NCI-H226 (cell line): ENCODE measurements around the gene NEBL.
A peak's percentile ranks its signal among the peaks of the same experiment; 100 is the strongest.

Experiments used
- DNase-seq: peaks from one replicate; pipeline ENCODE4 v3.0.0-alpha.2; 2015

Gene NEBL

DNA sequence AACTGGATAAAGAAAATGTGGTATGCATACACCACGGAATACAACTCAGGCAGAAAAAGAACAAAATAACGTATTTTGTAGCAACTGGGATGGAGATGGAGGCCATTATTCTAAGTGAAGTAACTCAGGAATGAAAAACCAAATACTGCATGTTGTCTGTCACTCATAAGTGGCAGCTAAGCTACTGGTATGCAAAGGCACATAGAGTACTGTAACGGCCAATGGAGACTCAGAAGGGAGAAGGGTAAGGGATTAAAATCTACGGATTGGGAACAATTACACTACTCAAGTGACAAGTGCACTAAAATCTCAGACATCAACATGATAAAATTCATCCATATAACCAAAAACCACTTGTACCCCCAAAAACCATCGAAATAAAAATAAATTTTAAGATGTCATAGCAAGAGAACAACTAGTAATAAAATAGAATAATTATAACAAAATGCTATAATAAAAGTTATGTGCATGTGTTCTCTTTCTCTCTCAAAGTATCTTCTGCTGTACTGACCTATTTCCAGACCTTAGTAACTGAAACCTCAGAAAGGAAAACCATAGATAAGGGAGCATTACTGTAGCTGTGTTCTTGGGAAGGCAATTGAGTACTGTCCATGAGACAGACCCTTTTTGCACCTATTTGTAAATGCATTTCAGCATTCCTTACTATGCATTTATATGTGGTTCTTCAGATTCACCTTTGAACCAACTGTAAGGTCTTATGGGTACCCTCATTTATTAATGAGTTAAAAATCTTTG, 6.7 kb upstream of the NEBL start:
- DNase-seq = no peak

DNA sequence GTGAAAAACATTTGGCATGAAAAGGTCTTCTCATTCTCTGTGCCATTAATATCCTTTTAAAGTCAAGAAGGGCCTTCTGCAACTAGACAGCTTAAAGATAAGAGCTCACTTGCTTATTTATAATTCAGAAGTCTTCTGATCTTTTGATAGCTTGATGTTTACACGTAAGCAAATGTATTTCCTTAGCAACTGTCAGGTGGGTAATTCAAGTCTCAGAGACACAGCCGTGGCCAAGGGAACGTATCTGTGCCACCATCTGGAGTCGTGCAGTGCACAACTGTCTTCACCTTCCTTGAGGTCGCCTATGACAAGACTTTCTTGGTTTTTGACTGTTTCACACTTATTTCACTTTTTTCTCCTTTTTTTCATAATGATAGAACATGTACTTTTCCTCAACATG, 4.0 kb upstream of the NEBL start:
- DNase-seq = no peak

DNA sequence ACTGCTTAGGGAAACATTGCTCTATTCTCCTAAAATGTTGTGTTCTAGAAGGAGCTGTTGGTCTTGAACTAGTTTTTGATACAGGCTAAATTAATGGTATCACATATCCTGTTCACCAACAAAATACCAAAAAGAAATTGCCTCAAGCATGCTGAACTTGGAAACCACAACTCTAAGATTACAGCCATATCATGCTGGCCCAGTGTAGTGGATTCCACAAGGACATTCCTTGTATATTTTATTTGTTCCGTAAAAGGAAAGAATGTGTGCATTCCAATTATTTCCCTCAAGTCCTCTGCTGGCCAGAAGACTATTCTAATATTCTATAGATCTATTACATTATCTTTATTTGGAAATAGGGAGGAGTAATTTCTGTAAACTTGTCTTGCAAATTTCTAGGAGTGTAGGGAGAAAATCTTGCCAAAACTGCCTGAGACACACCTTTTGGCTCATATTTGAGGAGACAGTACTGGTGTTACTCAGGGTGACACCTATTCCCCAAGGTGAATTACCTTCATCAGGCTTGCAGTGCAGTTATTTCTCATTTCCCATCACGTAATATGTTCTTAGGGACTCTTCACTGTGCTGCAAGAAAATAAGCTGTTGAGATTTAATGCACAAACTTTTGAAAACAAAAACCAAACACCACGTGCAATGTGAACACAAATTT, 1.9 kb upstream of the NEBL start:
- DNase-seq = peak; percentile 82

DNA sequence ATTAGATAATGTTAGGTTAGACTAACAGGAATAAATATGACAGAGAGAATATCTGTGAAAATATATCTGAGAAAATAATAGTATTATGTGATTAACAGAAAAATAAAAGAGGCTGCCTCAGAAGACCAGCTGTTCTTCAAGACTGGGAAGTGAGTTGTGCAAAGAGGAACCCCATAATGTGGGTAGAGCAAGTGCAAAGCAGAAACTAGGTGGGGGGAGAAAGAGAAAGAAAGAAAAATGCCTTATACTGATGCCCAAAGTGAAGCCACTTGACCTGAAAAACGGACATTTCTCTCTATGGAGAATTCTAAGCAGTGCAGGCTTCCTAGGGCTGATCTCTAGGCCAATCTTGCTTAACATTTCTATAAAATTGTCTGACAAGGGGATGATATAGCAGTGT, 3.8 kb downstream of the NEBL start:
- DNase-seq = no peak

DNA sequence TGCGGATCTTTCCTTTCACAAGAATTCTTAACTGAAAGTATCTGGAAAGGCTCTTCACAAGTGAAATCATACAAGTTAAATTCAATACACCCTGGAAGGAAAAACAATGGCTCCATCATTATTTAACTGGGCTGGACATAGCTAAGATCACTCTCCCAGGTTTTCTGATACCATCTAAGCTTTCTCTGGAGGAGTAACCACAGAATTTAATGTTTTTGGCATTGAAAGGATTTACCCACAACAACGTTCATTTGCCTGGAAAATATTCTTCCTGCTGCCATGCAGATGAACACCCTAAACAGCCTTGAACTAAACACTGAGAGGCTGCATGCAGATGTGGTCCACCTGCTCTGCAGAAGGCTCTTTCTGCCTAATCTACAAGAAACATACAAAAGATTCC, 4.3 kb downstream of the NEBL start:
- peak; percentile 16 for DNase-seq

DNA sequence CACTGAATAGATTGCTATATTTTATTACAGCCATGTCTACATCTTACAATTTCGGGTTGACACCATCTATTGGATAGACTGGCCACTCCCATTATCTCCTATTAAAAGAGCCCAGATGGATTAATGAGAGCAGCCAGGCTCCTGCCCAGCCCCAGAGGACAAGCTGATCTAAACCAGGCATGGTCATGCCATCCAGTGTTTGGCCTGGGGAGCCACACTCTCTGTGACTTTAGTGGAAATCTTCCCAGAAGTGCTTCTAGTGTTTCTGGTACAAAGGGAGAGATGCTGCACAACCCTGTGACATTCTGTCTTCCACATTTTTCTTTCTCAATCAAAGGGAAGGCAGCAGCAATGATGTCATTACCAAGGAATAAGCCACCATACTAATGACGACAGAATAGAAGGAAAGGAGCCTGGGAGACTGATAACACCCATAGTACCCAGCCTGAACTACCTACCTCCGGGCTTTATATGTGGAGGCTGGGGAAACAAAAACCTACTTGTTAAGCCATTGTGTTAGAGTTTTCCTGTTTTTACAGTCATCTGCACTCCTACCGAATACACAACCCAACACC, 5.0 kb downstream of the NEBL start:
- DNase-seq = no peak

DNA sequence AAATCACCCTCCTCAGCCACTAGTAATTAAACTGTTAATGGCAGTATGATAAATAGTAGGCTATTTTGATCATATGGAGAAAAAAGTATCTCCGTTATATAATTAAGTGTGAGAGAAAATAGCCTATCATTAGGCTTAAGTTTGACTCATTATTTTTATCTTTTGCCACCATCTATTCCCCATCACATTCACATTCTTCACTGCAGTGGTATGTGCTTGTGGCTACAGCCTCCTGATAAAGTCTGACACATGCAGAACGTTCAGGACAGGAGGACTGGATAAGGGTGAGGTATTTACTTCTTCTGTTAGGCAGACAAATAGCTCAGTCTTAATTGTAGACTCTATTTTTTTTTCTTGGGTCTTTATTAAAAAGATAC, 5.8 kb downstream of the NEBL start:
- DNase-seq = peak; percentile 94

DNA sequence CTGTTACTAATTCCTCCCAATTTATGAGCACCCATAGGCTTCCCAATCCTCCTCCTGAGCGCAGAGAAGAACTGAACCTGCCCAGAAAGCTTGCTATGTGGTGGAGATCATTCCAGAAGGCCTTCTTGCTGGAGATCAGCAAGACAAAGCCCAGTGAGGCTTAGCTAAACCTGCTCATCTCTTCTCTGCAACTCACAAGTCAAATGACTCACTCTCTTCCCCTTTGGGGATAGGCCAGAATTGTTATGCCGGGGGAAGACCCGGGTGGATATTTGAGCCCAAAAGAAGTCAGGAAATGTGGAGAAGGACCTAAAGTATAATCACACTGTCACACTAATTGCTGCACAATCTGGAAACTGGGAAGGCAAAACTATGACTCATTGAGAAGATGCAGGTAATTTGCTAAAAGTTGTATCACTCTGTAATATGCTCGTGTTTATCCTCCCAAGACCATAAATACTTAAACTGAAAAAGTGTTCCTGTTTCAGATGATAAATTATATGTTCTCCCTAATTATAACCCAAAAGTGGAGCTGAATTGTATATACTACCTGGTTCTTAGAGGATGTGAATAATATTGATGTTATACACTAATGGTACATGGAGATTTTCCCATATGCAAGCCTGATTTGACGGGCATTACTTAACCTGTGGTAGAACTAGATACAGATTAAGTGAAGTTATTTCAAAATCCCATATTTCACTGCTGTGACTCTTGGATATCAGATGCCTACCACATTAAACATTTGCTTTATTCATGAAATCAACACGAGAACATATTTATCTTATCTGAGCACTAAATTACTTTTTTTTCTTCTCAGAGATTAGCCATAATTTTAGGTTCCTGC, 6.4 kb downstream of the NEBL start:
- DNase-seq = peak; percentile 88

DNA sequence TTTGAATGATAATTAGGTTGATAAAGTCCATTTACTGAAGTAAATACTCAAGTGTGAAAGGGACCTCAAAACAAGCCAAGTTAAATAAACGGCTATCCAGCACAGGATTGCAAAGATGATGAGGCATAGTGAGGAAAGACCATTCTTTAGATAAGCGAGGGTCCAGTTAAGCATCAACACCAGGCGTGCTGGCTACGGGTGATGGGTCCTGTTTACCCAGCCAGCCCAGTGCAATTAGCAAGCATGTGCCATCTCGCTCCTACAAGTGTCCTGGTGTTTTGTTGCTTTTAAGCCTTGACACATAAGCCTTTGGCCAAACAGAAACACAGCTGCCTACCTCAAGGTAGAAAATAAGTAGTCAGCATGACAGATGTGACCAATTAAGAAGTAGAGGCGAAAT, 7.1 kb downstream of the NEBL start:
- DNase-seq = no peak

DNA sequence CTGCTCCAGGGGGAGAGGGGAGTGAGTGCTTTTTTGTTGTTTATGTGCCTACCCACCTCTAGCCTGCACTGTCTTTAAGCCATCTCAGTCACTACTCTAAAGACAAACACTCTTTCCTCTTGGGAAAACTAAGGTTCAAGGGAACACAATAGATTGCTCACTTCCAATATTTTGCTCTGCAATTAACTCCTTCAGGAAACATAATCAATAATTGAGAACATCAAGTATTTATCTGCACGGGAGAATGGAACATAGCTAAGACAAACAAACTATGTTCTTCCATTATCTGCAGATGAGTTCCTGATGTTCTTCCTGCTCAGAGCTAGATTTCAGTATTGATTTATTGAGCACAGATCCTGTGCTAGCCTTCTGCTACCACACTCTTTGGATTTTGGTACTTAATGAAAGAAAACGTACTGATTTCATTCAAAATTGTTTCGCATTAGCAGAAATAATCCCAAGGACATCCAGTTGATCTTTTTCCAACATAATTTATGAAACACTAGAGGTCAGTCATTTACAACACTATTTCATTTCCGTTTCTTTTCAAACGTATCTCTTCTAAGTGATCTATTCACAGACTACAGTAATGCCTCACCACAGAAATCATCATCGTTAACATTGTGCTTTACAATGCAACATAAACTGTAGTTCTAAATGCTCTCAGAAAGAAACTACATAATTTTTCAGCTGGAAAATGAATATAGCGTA, 8.3 kb downstream of the NEBL start:
- no peak for DNase-seq

DNA sequence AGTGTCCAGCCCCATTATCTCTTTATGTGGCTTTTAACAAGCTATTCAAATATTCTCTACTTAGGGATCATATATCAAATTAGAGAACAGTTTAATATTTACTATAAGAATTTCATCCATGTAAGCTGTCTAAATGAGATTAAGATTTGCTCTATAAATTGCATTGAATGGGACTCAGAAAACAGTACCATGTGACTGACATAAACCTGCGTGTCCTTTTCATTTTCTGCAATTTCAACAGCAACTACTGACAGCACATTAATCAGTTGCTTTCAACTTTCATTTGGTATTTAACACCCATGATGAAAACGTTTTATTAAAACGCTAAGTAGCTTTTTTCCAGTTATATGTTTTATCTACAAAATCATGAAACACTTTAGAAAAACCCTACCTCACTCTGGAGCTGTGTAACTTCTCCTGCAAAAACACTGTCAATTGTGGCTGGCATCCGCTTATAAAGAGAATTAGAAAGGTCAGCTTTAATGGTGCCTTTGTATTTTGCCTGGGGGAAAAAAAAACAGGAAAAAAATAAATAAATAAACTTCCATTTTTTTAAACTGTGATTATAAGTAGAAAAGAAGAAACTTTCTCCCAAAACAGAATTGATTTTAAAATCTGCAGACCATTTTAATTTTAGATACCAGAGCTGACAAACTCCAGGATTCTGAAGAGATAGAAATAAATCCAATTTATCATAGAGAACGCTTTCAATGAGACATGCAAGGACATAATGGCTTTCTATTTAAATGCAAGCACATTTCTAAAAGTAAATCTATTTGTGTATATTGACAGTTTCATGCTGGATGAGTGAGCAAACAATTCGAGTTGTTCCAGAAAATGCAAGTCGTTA, 9.2 kb downstream of the NEBL start:
- no peak for DNase-seq

DNA sequence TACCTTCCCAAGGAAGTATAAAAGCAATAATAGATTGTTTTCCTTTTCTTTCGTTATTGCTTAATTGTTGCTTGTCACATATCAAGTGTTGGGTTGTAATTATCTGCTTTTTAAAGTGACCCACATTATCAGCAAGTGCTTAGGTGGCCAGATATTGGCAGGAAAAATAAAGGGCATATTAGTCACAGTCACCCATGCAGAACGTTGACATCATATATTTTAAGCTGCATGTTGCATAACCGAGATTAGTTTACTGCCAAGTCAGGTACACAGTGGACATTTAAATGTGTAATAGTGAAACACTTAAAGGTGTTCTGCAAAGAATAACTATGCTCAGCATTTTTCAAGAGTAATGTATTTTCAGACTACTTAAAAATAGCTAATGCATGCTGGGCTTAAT, 11.4 kb downstream of the NEBL start:
- DNase-seq = no peak

DNA sequence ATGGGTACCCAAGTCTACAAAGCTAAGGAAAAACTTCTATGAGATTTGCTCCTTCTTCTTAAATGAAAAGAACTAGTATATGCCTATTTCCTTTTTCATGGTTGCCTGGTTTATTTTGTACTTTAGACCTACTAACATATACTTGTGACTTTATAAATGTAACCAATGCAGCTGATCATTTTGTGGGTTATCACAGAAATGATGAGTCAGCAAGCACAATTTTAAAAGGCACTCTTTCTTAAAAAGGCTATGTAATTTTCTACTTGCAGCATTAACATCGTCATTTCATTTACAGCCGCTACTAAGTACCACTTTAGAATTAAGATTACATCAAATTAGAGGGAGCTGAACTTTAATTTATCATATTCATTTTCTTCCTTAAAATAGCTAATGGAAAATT, 13.6 kb downstream of the NEBL start:
- no peak for DNase-seq

DNA sequence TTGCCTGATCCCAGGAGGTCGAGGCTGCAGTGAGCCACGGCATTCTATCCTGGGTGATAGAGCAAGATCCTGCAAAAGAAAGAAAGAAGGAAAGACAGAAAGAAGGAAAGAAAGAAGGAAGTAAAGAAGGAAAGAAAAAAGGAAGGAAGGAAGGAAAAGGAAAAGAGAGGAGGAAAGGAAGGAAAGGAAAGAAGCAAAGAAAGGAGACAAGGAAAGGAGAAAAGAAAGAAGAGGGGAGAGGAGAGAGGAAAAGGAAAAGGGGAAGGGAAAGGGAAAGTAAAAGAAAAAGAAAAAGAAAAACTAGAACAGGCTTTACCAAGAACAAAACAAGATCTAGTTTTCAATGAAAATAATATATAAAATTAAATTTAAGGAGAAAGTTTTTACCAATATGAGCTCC, 15.0 kb downstream of the NEBL start:
- no peak for DNase-seq

DNA sequence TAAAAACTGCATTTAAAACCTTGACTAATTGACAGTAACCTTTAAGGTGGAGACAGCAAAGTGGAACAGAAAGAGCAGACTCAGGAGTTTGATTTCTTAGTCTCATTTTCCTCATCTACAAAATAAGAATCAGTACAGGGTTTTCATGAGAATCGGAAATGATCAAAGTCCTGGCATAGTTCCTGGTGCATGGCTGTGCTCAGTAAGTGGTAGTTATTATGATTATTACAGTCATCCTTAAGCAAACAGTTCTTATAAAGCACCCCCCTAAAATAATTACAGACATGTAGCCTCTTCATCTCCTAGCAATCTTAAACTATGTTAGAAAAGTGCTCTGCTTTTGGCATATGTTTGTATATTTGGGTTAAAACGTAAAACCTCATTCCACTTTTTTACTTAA, 18.0 kb downstream of the NEBL start:
- no peak for DNase-seq

DNA sequence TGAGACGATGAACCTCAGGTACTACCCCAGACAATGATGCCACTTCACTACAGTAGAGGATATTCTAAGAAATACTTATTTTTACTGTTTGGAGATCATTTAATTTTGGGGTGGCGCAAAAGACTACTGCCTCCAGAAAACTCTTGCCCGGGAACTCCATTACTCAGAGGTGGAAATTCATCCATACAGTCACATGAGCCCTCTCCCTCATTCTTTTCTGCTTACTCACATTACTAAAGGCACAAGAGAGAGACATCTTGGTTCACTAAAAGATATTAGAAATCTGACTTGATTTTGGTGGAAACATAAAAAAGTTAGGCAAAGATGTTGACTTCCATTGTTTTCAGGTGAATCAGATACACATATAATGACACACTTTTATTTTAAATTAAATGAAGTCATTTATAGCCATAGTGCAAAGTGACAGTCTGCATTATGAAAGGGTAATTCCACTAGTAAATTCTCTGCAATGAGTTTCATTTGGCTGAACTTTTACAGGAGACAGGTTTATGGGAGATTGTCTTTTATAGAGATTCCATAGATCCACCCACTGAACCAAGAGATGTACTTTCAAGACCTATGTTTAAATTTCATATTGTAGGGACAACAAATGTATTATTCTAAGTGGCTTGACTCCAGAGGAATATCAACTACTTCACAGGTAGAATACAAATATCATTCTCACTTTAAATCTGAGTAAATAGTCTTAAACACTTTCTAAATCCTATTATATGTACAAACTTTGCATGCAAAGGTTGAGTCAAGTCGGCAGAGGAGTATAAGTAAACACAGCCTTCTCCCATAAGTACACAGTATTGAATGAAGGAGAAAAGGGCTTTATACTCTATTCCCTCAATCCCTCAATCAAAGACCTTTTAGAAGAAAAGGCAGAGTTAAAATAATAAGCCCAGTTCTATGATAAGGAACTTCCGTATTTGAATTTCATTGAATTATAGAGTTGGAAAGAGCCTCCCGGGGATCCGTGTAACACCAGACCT, 18.8 kb downstream of the NEBL start:
- peak; percentile 44 for DNase-seq

DNA sequence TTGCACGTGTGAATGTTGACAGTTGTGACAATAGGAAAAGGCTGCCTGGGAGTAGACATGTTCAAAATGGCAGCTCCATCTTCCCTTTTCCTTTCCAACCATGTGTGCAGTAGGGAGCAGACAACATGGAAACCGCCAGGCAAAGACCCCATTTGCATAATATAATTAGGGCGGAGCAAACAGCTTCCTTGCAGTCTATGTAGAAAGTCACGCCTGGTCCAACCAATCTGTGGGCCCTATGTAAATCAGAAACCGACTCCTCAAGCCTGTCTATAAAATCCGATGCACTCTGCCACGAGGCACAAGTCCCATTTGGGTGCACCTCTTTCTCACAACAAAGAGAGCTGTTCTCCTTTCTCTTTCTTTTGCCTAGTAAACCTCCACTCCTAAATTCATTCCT, 19.6 kb downstream of the NEBL start:
- no peak for DNase-seq

DNA sequence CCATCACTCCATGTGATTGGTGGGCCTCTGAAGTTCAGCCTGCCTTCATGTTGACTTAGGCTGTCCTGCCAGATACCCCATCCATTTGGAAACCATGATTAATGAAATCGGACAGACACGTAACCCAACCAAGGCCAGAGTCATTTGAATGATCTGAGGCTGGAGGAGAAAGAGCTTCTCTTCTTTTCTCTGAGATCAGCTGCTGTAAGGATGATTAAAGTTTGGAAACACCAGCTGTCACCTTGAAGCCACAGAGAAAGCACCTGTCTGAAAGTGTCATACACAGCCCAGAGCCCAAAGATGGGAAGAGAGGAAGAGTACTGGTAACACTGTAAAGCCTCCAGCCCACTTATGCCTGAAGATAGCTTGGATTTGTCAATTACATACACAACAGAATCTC, 22.9 kb downstream of the NEBL start:
- DNase-seq = no peak

DNA sequence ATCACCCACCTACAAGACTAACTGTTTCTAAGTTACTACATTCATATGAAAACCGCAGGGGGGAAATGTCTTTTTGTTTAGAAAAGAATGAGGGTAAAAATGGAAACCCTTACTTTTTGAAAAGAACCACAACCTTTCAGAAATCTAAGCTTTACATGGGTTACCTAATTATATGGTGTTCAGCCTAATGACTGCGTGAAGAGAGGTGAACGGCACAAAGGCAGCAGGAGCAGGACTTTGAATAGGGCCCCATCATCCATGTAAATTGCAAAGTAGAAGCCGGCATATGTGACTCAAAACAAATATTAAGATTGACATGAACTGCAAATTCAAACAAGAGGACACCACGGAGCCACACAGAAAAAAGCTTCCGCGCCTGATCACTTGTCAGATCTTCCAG, 25.1 kb downstream of the NEBL start:
- DNase-seq = no peak

DNA sequence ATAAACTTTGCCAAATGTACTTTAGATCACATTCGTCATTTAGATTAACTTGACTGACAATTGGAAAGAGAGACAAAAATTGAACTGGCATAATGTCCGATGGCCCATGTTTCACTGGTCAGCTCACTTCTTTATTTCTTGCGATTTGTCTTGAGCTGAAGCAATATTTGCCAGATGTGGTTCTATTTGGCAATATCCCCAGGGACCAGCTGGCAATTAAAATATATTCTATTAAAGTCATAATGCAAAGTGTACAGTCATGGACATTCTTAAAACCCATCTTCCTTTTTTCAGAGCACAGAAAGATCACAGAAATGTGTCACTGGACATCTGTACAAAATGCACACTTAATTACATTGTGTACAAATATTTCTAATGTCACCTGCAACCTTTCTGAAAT, 26.3 kb downstream of the NEBL start:
- DNase-seq = no peak

DNA sequence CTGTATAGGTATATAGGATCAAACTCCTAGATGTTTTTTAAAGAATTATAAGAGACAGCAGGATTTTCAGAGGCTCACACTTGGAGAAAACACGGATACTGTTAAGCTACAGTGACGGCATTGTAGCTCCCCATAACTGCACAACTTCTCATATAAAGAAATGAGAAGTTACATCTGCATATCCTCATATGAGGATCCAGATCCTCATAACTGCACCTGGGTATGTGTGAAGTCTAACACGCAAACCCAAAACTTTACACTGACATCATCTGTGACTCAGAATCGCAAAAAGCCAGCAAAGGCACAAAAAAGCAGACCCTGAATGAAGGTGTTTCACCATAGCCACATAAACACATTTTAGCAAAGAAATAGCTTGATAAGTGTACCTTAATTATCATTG, 34.1 kb downstream of the NEBL start:
- DNase-seq = no peak
